Measurements from ENCODE around the gene PARM1.

The PARM1 gene

DNA sequence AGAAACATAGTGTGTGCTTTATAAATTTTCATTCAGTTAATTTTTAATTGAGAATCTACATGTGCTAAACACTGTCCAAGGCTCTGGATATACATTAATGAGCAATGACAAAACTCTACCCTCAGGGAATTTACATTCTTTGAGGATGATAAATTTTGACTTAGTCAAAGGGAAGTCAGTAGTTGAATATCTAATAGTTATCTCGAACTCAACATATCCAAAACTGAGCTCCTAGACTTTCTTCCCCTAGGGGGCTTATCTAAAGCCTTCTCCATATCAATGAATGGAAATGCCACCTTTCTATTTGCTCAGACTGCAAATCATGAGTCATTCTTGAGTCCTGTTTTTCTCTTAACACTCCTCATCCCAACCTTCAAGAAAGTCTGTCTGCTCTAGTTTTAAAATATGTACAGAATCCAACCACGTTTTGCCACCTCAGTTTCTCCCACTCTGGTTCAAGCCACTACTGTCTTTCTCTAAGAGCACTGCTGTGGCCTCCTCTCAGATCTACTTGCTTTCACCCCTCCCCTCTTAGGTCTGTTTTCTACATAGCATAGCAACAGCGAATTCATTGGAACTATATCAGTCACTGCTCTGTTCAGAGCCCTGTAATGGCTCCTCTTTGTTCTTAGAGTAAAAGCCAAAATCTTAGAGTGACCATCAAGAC lies 9.5 kb downstream of the PARM1 start:
- no peak for DNase-seq (ENCODE audit: low spot score)

DNA sequence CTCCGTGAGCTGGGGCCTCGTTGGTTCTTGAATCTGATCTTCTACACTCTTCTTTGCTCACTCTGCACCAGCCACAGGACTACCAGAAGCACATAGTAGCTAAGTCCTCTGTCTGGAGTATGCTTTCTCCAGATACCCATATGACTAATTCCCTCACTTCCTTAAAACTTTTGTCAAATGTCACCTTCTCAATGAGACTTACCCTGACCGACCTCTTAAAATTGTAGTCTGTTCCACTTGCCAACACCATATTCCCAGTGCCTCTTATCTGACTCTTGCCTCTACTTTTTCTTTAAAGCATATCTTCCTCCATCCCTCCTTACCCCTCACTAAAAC lies 10.0 kb downstream of the PARM1 start:
- DNase-seq (ENCODE audit: low spot score) = no peak

DNA sequence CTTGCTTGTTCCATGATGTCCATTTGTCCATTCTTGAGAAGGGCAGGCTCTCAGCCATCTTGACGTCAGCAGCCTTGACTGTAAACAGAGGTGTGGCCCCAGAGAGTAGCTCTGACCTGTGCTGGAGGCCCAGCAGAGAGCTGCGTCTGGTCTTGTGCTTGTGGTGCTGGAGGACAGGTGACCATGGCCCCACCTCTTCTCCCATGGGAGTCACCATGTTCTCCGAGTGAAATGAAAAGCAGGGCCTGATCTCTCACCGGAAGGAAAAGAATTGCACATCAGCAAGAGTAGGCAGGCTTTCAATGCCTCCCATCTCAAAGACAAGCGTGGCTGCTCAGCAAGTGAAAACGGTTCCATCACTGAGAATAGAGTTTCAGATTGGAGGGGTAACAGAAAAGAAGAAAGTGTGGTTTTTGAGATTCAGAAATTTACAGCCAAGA lies 11.5 kb downstream of the PARM1 start:
- DNase-seq (ENCODE audit: low spot score) = no peak

DNA sequence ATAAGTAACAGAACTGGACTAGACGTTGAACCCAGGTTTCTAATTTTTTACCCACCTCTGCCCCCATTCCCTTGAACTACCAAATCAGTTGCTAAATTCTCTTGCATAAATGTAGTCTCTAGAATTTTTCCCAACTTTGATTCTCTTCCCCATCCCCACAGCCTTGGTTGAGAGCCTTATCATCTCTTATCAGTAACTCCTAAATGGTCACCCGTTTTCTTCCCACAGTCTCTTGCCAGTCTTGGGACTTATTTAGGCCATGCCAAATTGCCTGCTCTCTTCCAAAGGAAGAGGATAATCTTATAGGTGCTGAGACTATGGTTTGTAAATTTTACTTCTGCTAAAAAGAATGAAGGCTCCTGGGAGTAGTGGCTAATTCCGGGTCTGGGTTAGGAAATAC lies 13.3 kb downstream of the PARM1 start:
- no peak for DNase-seq (ENCODE audit: low spot score)

DNA sequence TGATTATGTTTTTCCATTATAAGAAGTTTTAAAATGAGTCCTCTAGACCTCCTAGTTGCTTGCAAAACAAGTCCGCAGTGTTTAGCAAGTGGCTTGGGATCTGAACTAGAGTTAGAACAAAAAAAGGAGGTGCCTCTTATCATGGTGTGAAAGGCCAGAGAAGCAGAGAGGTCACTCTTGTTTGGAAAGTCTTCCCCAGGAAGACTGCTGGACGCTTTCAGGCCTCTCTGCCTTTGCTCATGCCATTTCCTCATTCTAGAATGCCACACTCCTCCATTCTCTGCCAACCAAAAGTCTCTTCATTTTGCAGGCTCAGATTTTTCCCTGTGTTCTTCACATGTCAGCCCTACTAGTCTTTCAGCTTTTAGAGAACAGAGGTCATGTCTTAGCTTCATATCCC lies 14.9 kb downstream of the PARM1 start:
- DNase-seq (ENCODE audit: low spot score) = no peak

DNA sequence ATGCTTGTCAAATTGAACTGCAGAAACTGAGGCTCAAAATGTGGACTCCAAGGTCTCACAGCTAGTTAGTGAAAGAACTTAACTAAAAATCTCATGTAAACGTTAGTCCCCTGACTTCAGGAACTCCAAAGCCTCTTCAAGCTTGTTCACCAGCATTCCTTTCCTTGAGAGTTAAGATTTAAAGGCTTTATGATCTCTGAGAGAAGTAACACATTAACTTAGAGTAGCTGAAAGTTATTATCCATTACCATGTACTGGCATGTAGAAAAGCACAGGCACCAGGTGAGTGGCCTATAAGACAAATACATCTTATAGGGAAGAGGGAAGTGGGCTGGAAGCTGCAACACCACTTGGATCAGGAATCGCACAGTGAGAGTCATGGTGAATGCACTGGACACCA lies 15.3 kb downstream of the PARM1 start:
- no peak for DNase-seq (ENCODE audit: low spot score)

DNA sequence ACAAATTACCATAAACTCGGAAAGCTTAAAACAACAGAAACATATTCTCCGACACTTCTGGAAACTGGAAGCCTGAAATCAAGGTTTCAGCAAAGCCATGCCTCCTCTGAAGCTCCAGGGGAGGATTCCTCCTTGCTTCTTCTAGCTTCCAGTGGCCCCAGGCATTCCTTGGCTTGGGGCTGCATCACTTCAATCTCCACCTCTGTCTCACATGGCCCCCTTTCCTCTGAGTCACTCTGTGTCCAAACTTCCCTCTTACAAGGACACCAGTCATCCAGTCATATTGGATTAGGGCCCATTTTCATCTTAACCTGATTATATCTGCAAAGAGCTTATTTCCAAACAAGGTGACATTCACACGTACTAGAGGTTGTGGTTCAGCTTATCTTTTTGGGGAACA lies 17.3 kb downstream of the PARM1 start:
- no peak for DNase-seq (ENCODE audit: low spot score)

DNA sequence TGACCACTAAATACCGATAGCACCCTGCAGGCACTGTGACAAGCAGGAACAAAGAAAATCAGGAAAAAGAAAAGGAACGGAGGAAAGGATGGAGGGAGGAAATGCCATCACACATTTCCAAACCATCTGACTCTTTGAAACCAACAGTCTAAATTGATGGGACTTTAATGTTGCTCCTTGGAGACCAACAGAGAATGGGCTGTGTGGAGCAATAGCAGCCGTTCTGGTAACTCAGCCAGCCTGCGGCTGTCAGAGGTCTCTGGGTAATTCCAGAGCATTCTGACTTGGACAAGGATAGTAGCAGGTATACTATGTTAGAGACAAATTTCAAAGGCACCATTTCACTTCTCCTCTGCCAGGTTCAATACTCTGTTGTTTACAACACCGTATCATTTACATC lies 18.0 kb downstream of the PARM1 start:
- no peak for DNase-seq (ENCODE audit: low spot score)

DNA sequence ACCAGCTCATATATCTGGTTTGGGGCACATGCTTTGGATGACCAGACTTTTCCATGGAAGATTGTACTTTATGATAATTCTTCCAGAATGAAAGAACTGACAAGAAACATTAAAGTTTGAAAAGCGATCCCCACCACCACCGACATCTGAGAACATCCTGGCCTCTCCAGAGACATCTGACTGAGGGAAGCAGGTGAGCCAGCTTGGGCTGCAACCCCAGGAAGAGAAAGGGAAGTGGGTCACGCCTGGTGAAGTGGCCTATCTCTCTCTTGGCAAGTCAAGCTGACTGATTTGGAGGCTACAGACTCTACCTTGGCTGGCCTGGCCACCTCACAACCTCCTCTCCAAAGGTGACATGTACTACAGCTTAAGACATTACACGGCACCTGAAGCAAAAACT lies 20.7 kb downstream of the PARM1 start:
- no peak for DNase-seq (ENCODE audit: low spot score)

DNA sequence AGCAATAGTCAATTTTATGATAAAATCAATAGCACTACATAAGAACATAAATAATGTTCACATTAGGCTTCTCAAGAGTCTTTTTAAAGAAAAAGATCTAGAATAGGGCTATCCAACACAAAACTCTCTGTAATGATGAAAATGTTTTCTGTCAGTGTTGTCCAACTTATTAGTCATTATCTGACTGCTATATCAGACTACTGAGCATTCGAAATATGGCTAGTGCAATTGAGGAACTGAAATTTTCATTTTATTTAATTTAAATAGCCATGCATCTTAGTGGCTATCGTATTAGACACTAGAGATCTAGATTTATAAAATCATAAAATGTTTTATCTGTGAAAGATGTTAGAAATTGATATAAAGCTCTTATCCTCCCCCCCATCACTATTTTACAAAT lies 26.0 kb downstream of the PARM1 start:
- DNase-seq (ENCODE audit: low spot score) = no peak

DNA sequence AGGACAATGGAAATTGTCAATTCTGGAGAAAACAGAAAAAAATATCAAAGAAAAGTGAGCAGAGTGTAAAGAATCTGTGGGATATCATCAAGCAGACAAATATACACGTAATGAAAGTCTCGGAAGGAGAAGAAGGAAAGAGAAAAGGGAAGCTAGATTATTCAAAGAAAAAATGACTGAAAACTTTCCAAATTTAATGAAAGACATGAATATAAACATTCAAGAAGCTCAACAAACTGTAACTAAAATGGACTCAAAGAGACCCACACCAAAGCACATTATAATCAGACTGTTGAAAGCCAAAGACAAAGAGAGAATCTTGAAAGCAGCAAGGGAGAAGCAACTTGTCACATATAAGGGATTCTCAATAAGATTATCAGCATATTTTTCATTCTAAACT lies 28.3 kb downstream of the PARM1 start:
- no peak for DNase-seq (ENCODE audit: low spot score)

DNA sequence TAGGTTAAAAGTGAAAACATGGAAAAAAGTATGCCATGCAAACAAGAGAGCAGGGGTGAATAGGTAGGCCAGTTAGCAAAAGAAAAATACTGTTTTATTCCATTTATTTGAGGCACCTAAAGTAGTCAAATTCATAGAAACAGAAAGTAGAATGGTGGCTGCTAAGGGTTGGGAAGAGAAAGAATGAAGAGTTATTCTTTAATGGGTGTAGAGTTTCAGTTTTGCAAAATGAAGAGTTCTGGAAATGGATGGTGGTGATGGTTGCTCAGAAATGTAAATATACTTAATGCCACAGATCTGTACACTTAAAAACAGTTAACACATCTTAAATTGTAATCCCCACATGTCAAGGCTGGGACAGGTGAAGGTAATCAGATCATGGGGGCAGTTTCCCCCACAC lies 29.7 kb downstream of the PARM1 start:
- DNase-seq (ENCODE audit: low spot score) = no peak

DNA sequence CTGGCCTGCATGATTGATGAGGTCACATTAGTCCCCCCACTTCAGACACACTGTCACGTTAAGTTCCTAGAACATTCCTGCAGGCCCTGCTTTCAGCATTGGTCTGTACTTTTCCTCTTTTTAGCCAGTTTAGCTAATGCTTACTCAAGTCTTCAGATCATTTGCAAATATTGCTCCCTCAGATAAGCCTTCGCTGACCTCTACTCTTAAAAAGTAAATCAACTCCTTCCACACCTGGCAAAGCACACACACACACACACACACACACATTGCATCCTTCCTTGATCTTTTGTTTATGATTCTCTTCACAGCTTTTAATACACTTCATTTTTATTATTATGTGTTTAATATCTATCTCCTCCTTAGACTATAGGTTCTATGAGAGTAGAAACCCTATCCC lies 31.4 kb downstream of the PARM1 start:
- no peak for DNase-seq (ENCODE audit: low spot score)

DNA sequence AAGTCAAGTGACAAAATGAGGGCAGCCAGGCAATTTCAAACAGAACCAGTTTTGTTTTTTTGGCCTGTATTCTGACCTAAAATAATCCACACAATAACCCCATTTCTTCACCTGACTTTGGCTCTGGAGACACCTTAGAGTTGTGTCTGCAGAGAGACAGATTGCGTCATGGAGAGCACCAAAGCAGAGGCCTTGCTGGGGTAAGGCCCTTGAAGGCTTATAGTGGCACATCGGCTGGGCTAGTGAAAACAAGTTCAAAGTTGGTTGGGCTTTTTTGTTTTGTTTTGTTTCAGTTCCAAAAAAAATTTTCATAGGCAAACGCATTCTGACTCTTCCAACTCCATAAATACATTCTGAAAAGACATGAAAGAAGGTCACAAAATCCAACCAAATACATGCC lies 34.4 kb downstream of the PARM1 start:
- no peak for DNase-seq (ENCODE audit: low spot score)

DNA sequence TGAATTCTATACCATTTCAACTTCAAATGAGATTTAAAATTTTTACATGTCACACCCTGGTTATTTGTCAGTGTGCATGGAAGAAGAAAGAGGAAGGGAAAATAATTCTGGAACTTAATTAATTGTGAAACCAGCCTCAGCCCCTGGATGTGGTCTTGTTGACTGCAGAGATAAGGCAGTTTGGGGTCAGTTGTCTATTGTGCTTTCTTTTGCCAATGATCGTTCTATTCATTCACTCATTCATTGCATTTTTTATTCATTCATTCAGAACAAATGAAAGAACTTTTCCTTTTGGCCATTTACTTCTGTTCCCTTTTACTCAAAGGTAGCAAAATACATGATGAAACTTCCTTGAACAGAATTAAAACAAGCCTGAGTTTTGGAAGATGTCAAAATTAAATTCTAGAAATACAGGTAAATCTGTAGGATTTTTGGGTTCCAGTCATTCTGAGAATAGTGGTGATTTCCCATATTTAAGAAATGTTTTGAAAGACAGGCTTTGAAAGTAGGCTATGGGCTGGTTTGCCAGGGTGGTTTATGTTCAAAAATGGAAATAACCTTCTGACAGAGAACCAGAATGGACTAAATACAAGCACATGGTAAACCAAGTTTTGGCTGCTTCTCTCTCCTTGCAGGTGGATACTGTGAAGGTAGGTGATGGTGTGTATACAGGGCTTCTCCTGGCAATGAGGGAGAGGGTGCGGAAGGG lies 35.7 kb downstream of the PARM1 start:
- no peak for DNase-seq (ENCODE audit: low spot score)

DNA sequence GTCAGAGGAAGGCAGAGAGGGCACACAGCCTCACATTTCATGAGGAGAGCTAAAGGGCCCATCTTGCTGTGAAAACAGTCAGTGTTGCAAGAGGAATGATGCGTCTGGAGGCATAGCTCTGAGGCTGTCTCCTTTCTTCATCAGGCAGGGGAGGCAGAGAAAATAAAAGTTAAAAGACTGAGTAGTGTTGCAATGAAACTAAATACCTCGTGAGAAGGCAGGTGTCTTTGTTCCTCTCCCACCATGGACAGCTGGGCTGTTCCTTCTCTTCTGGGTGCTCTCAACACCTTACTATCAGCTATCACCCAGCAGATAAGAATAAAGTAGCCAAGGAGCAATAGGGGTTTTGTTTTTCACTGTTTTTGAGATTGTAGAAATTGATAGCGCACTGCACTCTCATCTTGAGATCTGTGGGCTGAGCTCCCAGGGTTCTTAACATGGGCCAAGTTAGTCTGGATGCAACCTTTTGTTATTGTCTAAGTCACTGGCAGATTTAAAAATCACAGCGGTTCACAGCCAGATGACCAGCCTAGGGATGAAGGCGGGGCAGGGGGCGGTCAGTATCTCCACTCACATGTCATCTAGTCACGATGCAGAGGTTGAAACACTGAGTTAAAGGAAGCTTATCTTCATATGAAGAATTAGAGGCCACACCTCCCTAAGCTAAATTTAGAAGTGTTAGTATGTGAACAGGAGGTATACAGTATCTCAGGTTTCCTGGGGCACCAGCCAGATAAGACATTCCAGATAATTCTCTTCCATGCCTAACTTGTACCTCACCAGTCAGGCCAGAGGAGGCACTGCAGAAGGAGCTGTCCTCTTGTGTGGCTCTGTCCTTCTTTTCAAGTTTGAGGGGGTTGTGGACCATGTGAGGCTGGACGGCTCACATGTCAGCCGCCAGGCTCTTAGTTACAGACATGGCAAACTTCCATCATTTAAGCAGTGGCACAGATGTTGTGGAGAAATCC lies 36.9 kb downstream of the PARM1 start:
- DNase-seq (ENCODE audit: low spot score) = no peak

DNA sequence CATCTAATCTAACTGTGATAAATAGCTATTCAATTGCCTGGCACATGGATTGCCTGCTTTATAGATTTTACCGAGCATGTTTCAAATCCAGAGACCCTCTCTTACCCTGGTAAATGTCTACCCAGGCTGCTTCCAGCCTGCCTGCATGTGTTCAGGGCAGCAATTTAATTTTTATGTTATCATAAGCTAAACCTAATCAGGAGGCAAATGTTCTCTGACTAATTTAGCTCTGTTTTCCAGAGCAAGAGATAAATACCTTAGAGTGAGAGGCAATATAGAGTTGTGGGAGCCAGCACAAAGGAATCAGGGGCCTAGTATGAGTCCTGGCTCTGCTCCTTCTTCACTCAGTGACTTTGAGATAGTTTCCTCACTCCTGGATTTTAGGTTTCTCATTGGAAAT lies 37.7 kb downstream of the PARM1 start:
- no peak for DNase-seq (ENCODE audit: low spot score)

DNA sequence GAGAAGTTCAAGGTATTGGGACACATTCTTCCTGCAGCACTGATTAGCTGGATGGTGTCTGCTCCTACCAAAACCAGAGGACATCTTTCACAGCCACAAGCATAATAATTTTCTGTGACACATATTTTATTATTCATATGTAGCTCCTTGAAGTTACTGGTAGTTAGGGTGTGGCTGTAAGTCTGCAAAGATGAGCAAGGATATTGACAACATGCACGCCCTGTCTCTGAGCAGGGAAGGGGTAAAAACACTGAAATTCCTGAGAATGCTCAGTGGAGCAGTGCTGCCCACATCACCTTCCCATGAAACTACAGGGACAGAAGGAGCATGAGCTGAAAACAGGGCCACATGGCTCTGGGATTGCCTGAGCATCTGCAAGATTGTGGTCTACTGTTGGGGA lies 38.9 kb downstream of the PARM1 start:
- no peak for DNase-seq (ENCODE audit: low spot score)

DNA sequence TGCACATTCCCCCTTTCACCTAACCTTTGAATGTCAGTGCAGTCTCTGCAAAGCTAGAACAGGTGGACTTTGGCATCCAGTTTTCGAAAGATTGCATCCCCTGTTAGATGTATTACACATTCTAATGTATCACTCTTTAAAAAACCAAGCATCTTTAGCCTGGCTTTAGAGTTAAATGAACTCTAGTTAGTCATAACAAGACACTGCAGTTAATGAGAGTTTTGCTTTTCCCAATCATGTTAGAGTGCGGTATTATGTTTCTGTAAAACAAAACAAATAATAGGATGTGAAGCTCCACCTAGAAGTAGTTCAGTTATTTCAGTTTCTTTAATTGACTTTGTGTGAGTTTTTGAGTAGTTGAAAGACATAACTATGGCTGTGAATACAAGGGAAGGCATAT lies 42.2 kb downstream of the PARM1 start:
- no peak for DNase-seq (ENCODE audit: low spot score)

DNA sequence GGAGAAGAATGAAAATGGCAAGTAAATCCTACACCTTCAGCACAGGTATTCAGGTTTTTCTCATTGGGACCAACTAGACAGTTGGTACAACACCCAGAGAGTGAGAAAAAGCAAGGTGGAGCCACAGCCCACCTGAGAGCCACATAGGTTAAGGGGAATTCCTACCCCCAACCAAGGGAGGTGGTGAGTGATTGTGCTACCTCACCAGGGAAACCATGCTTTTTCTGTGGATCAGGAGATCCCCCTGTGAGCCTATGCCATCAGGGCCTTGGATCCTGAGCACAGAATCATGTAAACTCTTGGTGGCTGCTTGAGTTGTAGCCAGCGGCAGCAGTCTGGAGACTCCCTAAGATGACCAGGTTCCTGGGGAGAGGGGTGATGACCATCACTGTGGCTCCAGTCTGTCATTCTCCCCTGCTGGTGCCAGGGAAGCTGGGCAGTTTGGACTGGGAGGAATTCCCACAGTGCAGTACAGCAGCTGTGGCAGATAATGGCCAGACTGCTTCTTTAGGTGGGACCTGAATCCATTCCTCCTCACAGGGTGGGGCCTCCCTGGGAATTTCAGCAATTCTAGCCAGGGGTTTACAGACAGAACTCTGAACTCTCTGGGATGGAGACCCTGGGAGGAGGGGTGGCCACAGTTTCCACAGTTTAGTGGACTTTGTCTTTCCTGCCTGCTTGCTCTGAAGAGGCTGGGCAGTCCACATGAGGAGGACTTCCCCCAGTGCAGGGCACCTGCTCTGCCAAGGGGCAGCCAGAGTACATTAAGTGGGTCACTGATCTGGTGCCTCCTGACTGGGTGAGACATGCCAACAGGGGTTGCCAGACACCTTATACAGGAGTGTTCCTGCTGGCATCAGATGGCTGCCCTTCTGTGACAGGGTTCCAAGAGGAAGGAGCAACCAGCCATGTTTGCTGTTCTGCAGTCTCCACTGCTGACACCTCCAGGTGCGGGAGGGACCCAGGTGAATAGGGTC lies 43.2 kb downstream of the PARM1 start:
- no peak for DNase-seq (ENCODE audit: low spot score)

DNA sequence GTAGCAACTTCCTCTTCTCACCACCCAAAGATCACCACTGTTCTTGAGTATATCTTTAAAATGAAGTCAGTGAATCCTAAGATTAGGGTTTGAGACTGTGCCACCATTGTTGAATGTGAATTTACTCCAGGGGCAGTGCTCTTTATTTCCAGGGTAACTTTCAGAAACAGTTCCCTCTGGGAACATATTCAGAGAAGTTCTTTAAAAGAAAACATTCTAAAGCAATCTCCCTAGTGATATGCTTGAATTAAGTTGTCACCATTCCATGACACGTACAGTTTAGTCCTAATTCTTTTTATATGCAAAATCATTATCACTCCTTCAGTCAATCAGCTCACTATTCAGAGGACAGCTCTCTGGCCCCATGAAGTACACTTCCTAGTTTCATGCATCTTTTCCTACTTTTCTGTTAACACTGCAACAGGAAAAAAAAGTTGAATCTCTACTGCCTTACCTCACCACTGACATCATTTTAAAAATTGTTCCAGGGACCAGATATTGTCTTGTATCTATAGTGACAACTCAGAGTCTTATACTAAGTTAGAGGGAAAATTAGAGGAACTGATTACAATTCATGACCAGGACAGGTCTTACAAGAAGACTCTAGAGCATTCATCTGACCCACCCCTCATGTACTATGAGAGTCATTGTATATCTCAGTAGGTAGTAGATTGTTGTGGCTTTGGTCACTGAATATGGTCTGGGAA lies 49.8 kb downstream of the PARM1 start:
- DNase-seq (ENCODE audit: low spot score) = no peak
